Endothelial cell of umbilical vein (primary cell): ENCODE results near the gene PCDH9. TPM values are rescaled to one million over a fixed set of nuclear protein-coding genes. Genes with fewer than 3 reads are reported as not detected.

Experiments
- BruUV-seq: library from RNA; stranded (reverse); fragments of 400-500 nt; replicated peaks from 2 replicates; lab custom pipeline; 2021; lab: Mats Ljungman, UMichigan
- CTCF ChIA-PET: fragments of 300-600, 350-600 bp; sonication (Branson Sonifier 250); formaldehyde crosslinking; loops from one replicate; lab custom pipeline; 2021; ENCODE audit warnings: antibody characterized with exemption, inconsistent platforms; lab: Charles Lee
- POLR2A ChIA-PET: fragments of 300-600, 350-600 bp; sonication (Branson Sonifier 250); formaldehyde crosslinking; loops from one replicate; lab custom pipeline; 2021; ENCODE audit warnings: antibody characterized with exemption, inconsistent platforms; lab: Charles Lee
- DNase-seq: peaks from one replicate; pipeline ENCODE4 v3.0.0-alpha.2; 2011; ENCODE audit warnings: low read depth, low spot score
- FAIRE-seq: peaks from 2 replicates; lab custom pipeline; 2011; peaks lifted over from hg19 to GRCh38; lab: Jason Lieb, UNC
- H2AFZ ChIP-seq: 2 replicates; pipeline ENCODE4 v1.6.0; 2012; ENCODE audit warnings: low read depth, low read length, control low read depth, inconsistent platforms
- H3K27ac ChIP-seq: 2 replicates; pipeline ENCODE4 v1.5.1; 2011; ENCODE audit warnings: low read depth, mild to moderate bottlenecking, control low read depth, low read length, moderate library complexity; ENCODE audit not compliant: insufficient read depth
- H3K27me3 ChIP-seq, 2 experiments: 2 replicates each; pipeline versions ENCODE4 v1.6.0 to v1.6.1; 2011; ENCODE audit warnings: low read length in 2 of 2, mixed read lengths in 1 of 2; ENCODE audit not compliant: control insufficient read depth in 2 of 2, insufficient read depth in 2 of 2
- H3K36me3 ChIP-seq, 2 experiments: 2 replicates in 1 of 2; 3 replicates in 1 of 2; pipeline ENCODE4 v1.5.1; 2011; ENCODE audit warnings: low read length in 2 of 2, mild to moderate bottlenecking in 1 of 2, moderate library complexity in 1 of 2; ENCODE audit not compliant: control insufficient read depth in 2 of 2, insufficient read depth in 2 of 2; ENCODE audit errors: extremely low read depth in 1 of 2
- H3K4me1 ChIP-seq: 3 replicates; pipeline ENCODE4 v1.5.1; 2011; ENCODE audit warnings: mild to moderate bottlenecking, low read length; ENCODE audit not compliant: control insufficient read depth, insufficient read depth; ENCODE audit errors: extremely low read depth
- H3K4me2 ChIP-seq: 2 replicates; pipeline ENCODE4 v1.6.1; 2011; ENCODE audit warnings: low read length, control low read depth, mixed read lengths; ENCODE audit not compliant: insufficient read depth
- H3K4me3 ChIP-seq, 3 experiments: fragments of 200-600 bp in 1 of 3; sonication (generic), shearing (Covaris generic) in 1 of 3; replicated peaks in 1 of 3; 2 replicates each; pipeline ENCODE4 v1.5.1; 2011 to 2016; ENCODE audit warnings: control low read depth in 3 of 3, low read length in 3 of 3, mild to moderate bottlenecking in 2 of 3, inconsistent platforms in 1 of 3, low read depth in 1 of 3, moderate library complexity in 1 of 3; ENCODE audit not compliant: insufficient read depth in 1 of 3
- H3K79me2 ChIP-seq: 2 replicates; pipeline ENCODE4 v1.6.0; 2012; ENCODE audit warnings: low read length, inconsistent platforms; ENCODE audit not compliant: control insufficient read depth, insufficient read depth
- H3K9ac ChIP-seq: replicated peaks from 2 replicates; pipeline ENCODE3; 2011; ENCODE audit warnings: low read length, control low read depth; ENCODE audit not compliant: insufficient read depth; ENCODE audit errors: extremely low read depth
- H3K9me1 ChIP-seq: replicated peaks from 3 replicates; pipeline ENCODE4 v1.6.0; 2011; ENCODE audit warnings: mild to moderate bottlenecking, low read length; ENCODE audit not compliant: control insufficient read depth, insufficient read depth; ENCODE audit errors: extremely low read depth
- H3K9me3 ChIP-seq: replicated peaks from 2 replicates; pipeline ENCODE4 v1.5.1; 2012; ENCODE audit warnings: low read length, inconsistent platforms; ENCODE audit not compliant: control insufficient read depth, insufficient read depth
- H4K20me1 ChIP-seq: replicated peaks from 2 replicates; pipeline ENCODE3; 2011; ENCODE audit warnings: mild to moderate bottlenecking, low read length; ENCODE audit not compliant: control insufficient read depth, insufficient read depth; ENCODE audit errors: extremely low read depth
- EZH2 ChIP-seq: IDR thresholded peaks from 2 replicates; pipeline ENCODE4 v1.6.1; 2012; ENCODE audit warnings: borderline replicate concordance, low read depth, mild to moderate bottlenecking, moderate library complexity, low read length, inconsistent platforms; ENCODE audit not compliant: severe bottlenecking
- FOS ChIP-seq: IDR thresholded peaks from 2 replicates; pipeline ENCODE4 v1.6.1; 2011; ENCODE audit warnings: mild to moderate bottlenecking, low read length, moderate library complexity, borderline replicate concordance; ENCODE audit not compliant: insufficient read depth
- GATA2 ChIP-seq: IDR thresholded peaks from 2 replicates; pipeline ENCODE4 v1.7.0; 2011; ENCODE audit warnings: low read depth, mild to moderate bottlenecking, moderate library complexity, mixed read lengths, low read length; ENCODE audit not compliant: insufficient read length, insufficient read depth
- POLR2A ChIP-seq: IDR thresholded peaks from 2 replicates; pipeline ENCODE4 v1.6.1; 2012; ENCODE audit warnings: low read depth, mild to moderate bottlenecking, control low read depth, low read length
- POLR2AphosphoS5 ChIP-seq: IDR thresholded peaks from 2 replicates; pipeline ENCODE4 v1.6.1; 2012; ENCODE audit warnings: low read depth, mild to moderate bottlenecking, control low read depth, low read length, moderate library complexity; ENCODE audit not compliant: insufficient read depth
- dilution Hi-C: fragments of 300-500 bp; cut with MboI; formaldehyde crosslinking; loops from one replicate; pipeline ENCODE4 v1.15.0; 2019; ENCODE audit warnings: low sequenced_read_pairs; ENCODE audit not compliant: extremely low pct_ligation_motif_present
- intact Hi-C: fragments of 100-400 bp; cut with micrococcal nuclease; formaldehyde crosslinking; loops from one replicate; pipeline ENCODE4 v1.10.0; 2022
- polyA plus RNA-seq, 4 experiments: library from polyadenylated mRNA; depleted of rRNA in 3 of 4; stranded (reverse) in 3 of 4; unstranded in 1 of 4; fragments of >200 nt; gene quantifications; 2 replicates each; pipeline versions ENCODE4 v1.2.1 to v1.2.3, GENCODE V29; 2011 to 2012; ENCODE audit warnings: missing spikeins in 1 of 4
- total RNA-seq: library from RNA; stranded (reverse); gene quantifications from 2 replicates; pipeline ENCODE4 v1.2.3, GENCODE V29; 2021
- TF ChIP-seq, protein P1 (sequence below), 2 donors: IDR thresholded peaks; 1 replicate in 1 of 2; 2 replicates in 1 of 2; pipeline ENCODE4 v1.5.1; 2011; ENCODE audit warnings: low read length in 2 of 2, mild to moderate bottlenecking in 2 of 2, moderate library complexity in 2 of 2, control low read depth in 1 of 2, inconsistent platforms in 1 of 2, low read depth in 1 of 2; ENCODE audit not compliant: insufficient read depth in 1 of 2; ENCODE audit errors: extremely low read depth in 1 of 2
- TF ChIP-seq, protein P2 (sequence below): IDR thresholded peaks from 2 replicates; pipeline ENCODE4 v1.6.1; 2011; ENCODE audit not compliant: insufficient read depth, insufficient read length

PCDH9 gene
- total and polyA plus RNA-seq, 2 donors (not counting 3 experiments of a cell fraction or from before 2014, with no cell fraction given), result 1.1 to 5.2 TPM

DNA sequence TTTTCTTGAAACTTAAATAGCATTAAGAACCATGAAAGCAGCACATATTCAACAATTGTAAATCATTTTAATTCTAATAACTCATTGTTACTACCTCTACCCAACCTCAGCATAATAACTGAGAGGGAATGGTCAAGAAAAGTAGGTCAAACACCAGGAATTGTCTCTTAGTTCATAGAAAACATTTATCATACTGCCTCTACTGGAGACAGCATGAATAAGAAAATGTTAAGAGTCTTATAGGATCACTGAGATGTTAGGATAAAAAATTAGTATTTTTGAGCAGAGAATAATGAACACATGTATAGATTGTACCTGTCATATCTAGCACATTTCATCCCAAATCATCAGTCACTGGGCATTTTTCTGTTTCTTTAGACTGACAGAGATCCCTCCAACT, 515.3 kb downstream of the PCDH9 start:
- H3K4me3 ChIP-seq, result no peak overlapping the region
- intact Hi-C loops (no loop called here), dilution Hi-C loops (no loop called here)
- H3K79me2 ChIP-seq, result no peaks in the 10 kb centered on the region
- H4K20me1 ChIP-seq, result no peaks in the 10 kb centered on the region
- FAIRE-seq (no peak), DNase-seq (no peak)
- H3K4me1 ChIP-seq, result no peaks in the 10 kb centered on the region
- TF ChIP-seq, protein P1, sequence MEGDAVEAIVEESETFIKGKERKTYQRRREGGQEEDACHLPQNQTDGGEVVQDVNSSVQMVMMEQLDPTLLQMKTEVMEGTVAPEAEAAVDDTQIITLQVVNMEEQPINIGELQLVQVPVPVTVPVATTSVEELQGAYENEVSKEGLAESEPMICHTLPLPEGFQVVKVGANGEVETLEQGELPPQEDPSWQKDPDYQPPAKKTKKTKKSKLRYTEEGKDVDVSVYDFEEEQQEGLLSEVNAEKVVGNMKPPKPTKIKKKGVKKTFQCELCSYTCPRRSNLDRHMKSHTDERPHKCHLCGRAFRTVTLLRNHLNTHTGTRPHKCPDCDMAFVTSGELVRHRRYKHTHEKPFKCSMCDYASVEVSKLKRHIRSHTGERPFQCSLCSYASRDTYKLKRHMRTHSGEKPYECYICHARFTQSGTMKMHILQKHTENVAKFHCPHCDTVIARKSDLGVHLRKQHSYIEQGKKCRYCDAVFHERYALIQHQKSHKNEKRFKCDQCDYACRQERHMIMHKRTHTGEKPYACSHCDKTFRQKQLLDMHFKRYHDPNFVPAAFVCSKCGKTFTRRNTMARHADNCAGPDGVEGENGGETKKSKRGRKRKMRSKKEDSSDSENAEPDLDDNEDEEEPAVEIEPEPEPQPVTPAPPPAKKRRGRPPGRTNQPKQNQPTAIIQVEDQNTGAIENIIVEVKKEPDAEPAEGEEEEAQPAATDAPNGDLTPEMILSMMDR (IDR thresholded peaks at IDR 0.05; ENCODE audit: extremely low read depth in 1 of 2, insufficient read depth in 1 of 2, low read depth in 1 of 2, low read length in 2 of 2), result peak in 1 of 2 donors; percentile 8
- TF ChIP-seq POLR2AphosphoS5, result no peak
- TF ChIP-seq, protein P2, sequence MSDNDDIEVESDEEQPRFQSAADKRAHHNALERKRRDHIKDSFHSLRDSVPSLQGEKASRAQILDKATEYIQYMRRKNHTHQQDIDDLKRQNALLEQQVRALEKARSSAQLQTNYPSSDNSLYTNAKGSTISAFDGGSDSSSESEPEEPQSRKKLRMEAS, result no peak
- no peaks in the 10 kb centered on the region for H3K36me3 ChIP-seq
- no peak overlapping the region for H3K27ac ChIP-seq
- no peaks in the 10 kb centered on the region for H3K9me3 ChIP-seq
- CTCF ChIA-PET, result no interaction called here
- H3K27me3 ChIP-seq, result no peaks in the 10 kb centered on the region
- POLR2A ChIA-PET, result no interaction called here
- no peak overlapping the region for H3K9ac ChIP-seq
- H2AFZ ChIP-seq, result no peak overlapping the region
- no peaks in the 10 kb centered on the region for H3K9me1 ChIP-seq
- BruUV-seq, result no TSS peak
- no peak overlapping the region for H3K4me2 ChIP-seq

DNA sequence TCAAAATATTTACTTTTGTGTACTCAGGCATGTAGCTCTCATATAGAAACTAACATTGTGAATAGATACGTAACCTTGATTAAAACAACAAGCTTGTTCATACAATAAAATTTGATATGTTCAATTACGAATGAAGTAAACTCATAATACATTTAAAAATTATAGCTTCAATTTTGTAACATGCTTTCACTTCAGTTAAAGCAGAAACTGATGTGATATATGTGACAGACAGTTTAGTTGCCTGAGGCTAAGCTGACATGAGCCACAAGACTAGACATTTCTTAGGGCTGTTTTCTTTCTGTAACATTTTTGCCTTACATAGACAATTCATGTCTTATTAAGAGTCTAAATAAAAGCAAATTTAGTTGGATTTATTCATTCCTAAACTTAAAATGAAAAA, 526.0 kb downstream of the PCDH9 start:
- Histone ChIP-seq H4K20me1 (no peaks in the 10 kb centered on the region), H3K9ac (no peak overlapping the region), H3K9me1 (no peaks in the 10 kb centered on the region), H3K4me2 (no peak overlapping the region), H3K79me2 (no peaks in the 10 kb centered on the region), H3K27ac (no peak overlapping the region), H3K4me3 (no peak overlapping the region), H3K36me3 (no peaks in the 10 kb centered on the region), H3K9me3 (no peaks in the 10 kb centered on the region), H3K4me1 (no peaks in the 10 kb centered on the region), H2AFZ (no peak overlapping the region), H3K27me3 (no peaks in the 10 kb centered on the region)
- dilution Hi-C loops (no loop called here), intact Hi-C loops (no loop called here)
- no peak for TF ChIP-seq POLR2A
- no peak for TF ChIP-seq EZH2
- no peak for TF ChIP-seq GATA2
- TF ChIP-seq, protein P1 (IDR thresholded peaks at IDR 0.05; ENCODE audit: extremely low read depth in 1 of 2, insufficient read depth in 1 of 2, low read depth in 1 of 2, low read length in 2 of 2), result no peak
- no peak for TF ChIP-seq FOS
- no peak for DNase-seq
- CTCF ChIA-PET, result interaction anchor here (0.9 to 1.1 kb wide), 2 partner anchors 12 to 86 kb away, joined by 3 read pairs; no protein-coding TSS in a partner anchor
- BruUV-seq, result no TSS peak
- no peak for FAIRE-seq
- POLR2A ChIA-PET, result no interaction called here
